Measurements from ENCODE around the gene SYVN1. TPM values are rescaled to one million over a fixed set of nuclear protein-coding genes. Genes with fewer than 3 reads are reported as not detected.

Gene SYVN1
- total and polyA plus RNA-seq, 2 donors (not counting 1 experiment from before 2014, with no cell fraction given) = 187 to 282 TPM

- ChIA-PET POLR2A (interaction anchor here (0.6 kb wide), 1 partner anchor 41 kb away, joined by 4 read pairs; no protein-coding TSS in a partner anchor), CTCF (interaction anchor here (0.7 to 1.4 kb wide), 2 partner anchors 22 to 43 kb away, joined by 3 to 4 read pairs; no protein-coding TSS in a partner anchor)
- ATAC-seq (ENCODE audit: low read depth) (no peak), DNase-seq (no peak)
- no peak overlapping the region for H3K27ac Mint-ChIP-seq
- Histone ChIP-seq H3K9me3 (ENCODE audit: control extremely low read depth in 1 of 3, control insufficient read depth in 2 of 3, insufficient read depth in 1 of 3, low read length in 2 of 3) (no peaks in the 10 kb centered on the region), H3K36me3 (replicated peaks in 1 of 2; ENCODE audit: control extremely low read depth in 1 of 2, control insufficient read depth in 1 of 2, extremely low read depth in 1 of 2, insufficient read depth in 2 of 2, low read length in 1 of 2) (no peaks in the 10 kb centered on the region), H3K9ac (ENCODE audit: low read length) (no peak overlapping the region), H3K79me2 (ENCODE audit: control insufficient read depth, insufficient read depth, low read length) (no peaks in the 10 kb centered on the region), H3K4me1 (ENCODE audit: control insufficient read depth in 2 of 2, insufficient read depth in 2 of 2, low read length in 2 of 2) (peaks cover 5 to 13% of the 10 kb centered on the region in 2 donors), H2AFZ (ENCODE audit: insufficient read depth, low read depth, low read length, poor library complexity, severe bottlenecking) (no peak overlapping the region), H3K4me3 (ENCODE audit: control extremely low read depth in 1 of 5, extremely low read depth in 1 of 5, insufficient read depth in 1 of 5, low read depth in 2 of 5, low read length in 4 of 5) (no peak overlapping the region), H4K20me1 (ENCODE audit: control insufficient read depth, insufficient read depth, low read length, poor library complexity, severe bottlenecking) (no peaks in the 10 kb centered on the region), H3K27ac (ENCODE audit: low read length in 2 of 2) (no peak overlapping the region), H3K4me2 (replicated peaks; ENCODE audit: low read depth, low read length, poor library complexity, severe bottlenecking) (no peak overlapping the region), H3K27me3 (replicated peaks in 1 of 4; ENCODE audit: control extremely low read depth in 1 of 4, control insufficient read depth in 3 of 4, insufficient read depth in 4 of 4, low read length in 3 of 4) (no peaks in the 10 kb centered on the region)
- TF ChIP-seq CTCF (IDR thresholded peaks at IDR 0.05) (no peak), EZH2 (IDR thresholded peaks at IDR 0.05; ENCODE audit: borderline replicate concordance, insufficient read depth, low read depth, low read length, poor library complexity, severe bottlenecking) (no peak)
- intact Hi-C loops (cut with micrococcal nuclease) = no loop called here
- peaks cover 22% of the 10 kb centered on the region for H3K4me1 Mint-ChIP-seq
- WGBS (ENCODE audit: insufficient coverage) = 100% methylated on average over 3 of the region's 3 CpGs
- H3K4me3 Mint-ChIP-seq = no peak overlapping the region
- H3K27me3 Mint-ChIP-seq = no peaks in the 10 kb centered on the region
- H3K9me3 Mint-ChIP-seq (ENCODE audit: insufficient read depth) = no peaks in the 10 kb centered on the region
These were observed 22.6 kb upstream of the SYVN1 start for GRCh38 chr11:65156926-65157325.

GRCh38 chr11:65156256-65156655 lies 21.9 kb upstream of the SYVN1 start:
- ChIA-PET POLR2A (no interaction called here), CTCF (interaction anchor here (1.4 kb wide), 1 partner anchor 43 kb away, joined by 3 read pairs; no protein-coding TSS in a partner anchor)
- Histone ChIP-seq H3K27ac (ENCODE audit: low read length in 2 of 2) (no peak overlapping the region), H4K20me1 (ENCODE audit: control insufficient read depth, insufficient read depth, low read length, poor library complexity, severe bottlenecking) (no peaks in the 10 kb centered on the region), H3K4me2 (replicated peaks; ENCODE audit: low read depth, low read length, poor library complexity, severe bottlenecking) (no peak overlapping the region), H3K79me2 (ENCODE audit: control insufficient read depth, insufficient read depth, low read length) (no peaks in the 10 kb centered on the region), H3K36me3 (replicated peaks in 1 of 2; ENCODE audit: control extremely low read depth in 1 of 2, control insufficient read depth in 1 of 2, extremely low read depth in 1 of 2, insufficient read depth in 2 of 2, low read length in 1 of 2) (no peaks in the 10 kb centered on the region), H3K27me3 (replicated peaks in 1 of 4; ENCODE audit: control extremely low read depth in 1 of 4, control insufficient read depth in 3 of 4, insufficient read depth in 4 of 4, low read length in 3 of 4) (no peaks in the 10 kb centered on the region), H3K4me3 (ENCODE audit: control extremely low read depth in 1 of 5, extremely low read depth in 1 of 5, insufficient read depth in 1 of 5, low read depth in 2 of 5, low read length in 4 of 5) (no peak overlapping the region), H3K9ac (ENCODE audit: low read length) (no peak overlapping the region), H3K9me3 (ENCODE audit: control extremely low read depth in 1 of 3, control insufficient read depth in 2 of 3, insufficient read depth in 1 of 3, low read length in 2 of 3) (no peaks in the 10 kb centered on the region), H2AFZ (ENCODE audit: insufficient read depth, low read depth, low read length, poor library complexity, severe bottlenecking) (no peak overlapping the region), H3K4me1 (ENCODE audit: control insufficient read depth in 2 of 2, insufficient read depth in 2 of 2, low read length in 2 of 2) (peaks cover 5 to 19% of the 10 kb centered on the region in 2 donors)
- intact Hi-C loops (cut with micrococcal nuclease) = no loop called here
- DNase-seq (no peak), ATAC-seq (ENCODE audit: low read depth) (no peak)
- TF ChIP-seq CTCF (IDR thresholded peaks at IDR 0.05) (no peak), EZH2 (IDR thresholded peaks at IDR 0.05; ENCODE audit: borderline replicate concordance, insufficient read depth, low read depth, low read length, poor library complexity, severe bottlenecking) (no peak)
- Mint-ChIP-seq H3K4me1 (peaks cover 28% of the 10 kb centered on the region), H3K27me3 (no peaks in the 10 kb centered on the region), H3K4me3 (no peak overlapping the region), H3K27ac (no peak overlapping the region), H3K9me3 (ENCODE audit: insufficient read depth) (no peaks in the 10 kb centered on the region)
- WGBS (ENCODE audit: insufficient coverage) = no CpG with 5 or more reads among the region's 3 CpGs
